ENCODE measurements around the gene KLF16. TPM values are rescaled to one million over a fixed set of nuclear protein-coding genes. Genes with fewer than 3 reads are reported as not detected.

The KLF16 gene
- total RNA-seq, 1 donor: 6.9 TPM

GRCh38 chr19:1856698-1857603 lies 6.4 kb downstream of the KLF16 start:
- H3K4me2 ChIP-seq (ENCODE audit: insufficient read depth, low read length): peak overlapping the region; percentile 77
- peak; percentile 100 for DNase-seq (ENCODE audit: insufficient read length, low spot score, missing footprints)
- H3K9me3 ChIP-seq (ENCODE audit: low read depth, low read length): no peaks in the 10 kb centered on the region
- H3K4me1 ChIP-seq (ENCODE audit: insufficient read depth, low read length): peaks cover 34% of the 10 kb centered on the region
- no peaks in the 10 kb centered on the region for H3K27me3 ChIP-seq (ENCODE audit: insufficient read depth, low read length)
- TF ChIP-seq CTCF (IDR thresholded peaks at IDR 0.05; ENCODE audit: extremely low read depth, low read depth, low read length): no peak
- peak overlapping the region; percentile 61 for H3K4me3 ChIP-seq (ENCODE audit: insufficient read depth, low read length)
- H3K79me2 ChIP-seq (ENCODE audit: insufficient read depth, low read length): peaks cover 100% of the 10 kb centered on the region
- peak overlapping the region; percentile 45 for H3K27ac ChIP-seq (ENCODE audit: low read depth, low read length)
- peaks cover 76% of the 10 kb centered on the region for H4K20me1 ChIP-seq (ENCODE audit: insufficient read depth, low read length)
- no peaks in the 10 kb centered on the region for H3K36me3 ChIP-seq (ENCODE audit: insufficient read depth, low read length)
- H2AFZ ChIP-seq (ENCODE audit: low read length): peak overlapping the region; percentile 35

GRCh38 chr19:1856345-1856697 lies 7.1 kb downstream of the KLF16 start:
- Histone ChIP-seq H3K9me3 (ENCODE audit: low read depth, low read length) (no peaks in the 10 kb centered on the region), H3K4me3 (ENCODE audit: insufficient read depth, low read length) (no peak overlapping the region), H3K27me3 (ENCODE audit: insufficient read depth, low read length) (no peaks in the 10 kb centered on the region), H3K4me2 (ENCODE audit: insufficient read depth, low read length) (no peak overlapping the region), H3K27ac (ENCODE audit: low read depth, low read length) (peak overlapping the region; percentile 45), H2AFZ (ENCODE audit: low read length) (no peak overlapping the region), H3K36me3 (ENCODE audit: insufficient read depth, low read length) (no peaks in the 10 kb centered on the region), H4K20me1 (ENCODE audit: insufficient read depth, low read length) (peaks cover 70% of the 10 kb centered on the region), H3K4me1 (ENCODE audit: insufficient read depth, low read length) (peaks cover 31% of the 10 kb centered on the region), H3K79me2 (ENCODE audit: insufficient read depth, low read length) (peaks cover 98% of the 10 kb centered on the region)
- DNase-seq (ENCODE audit: insufficient read length, low spot score, missing footprints): no peak
- no peak for TF ChIP-seq CTCF (IDR thresholded peaks at IDR 0.05; ENCODE audit: extremely low read depth, low read depth, low read length)

- Histone ChIP-seq H3K4me2 (ENCODE audit: insufficient read depth, low read length) (peak overlapping the region; percentile 53), H3K27ac (ENCODE audit: low read depth, low read length) (peak overlapping the region; percentile 45), H2AFZ (ENCODE audit: low read length) (no peak overlapping the region), H3K9me3 (ENCODE audit: low read depth, low read length) (no peaks in the 10 kb centered on the region), H3K79me2 (ENCODE audit: insufficient read depth, low read length) (peaks cover 98% of the 10 kb centered on the region), H3K4me1 (ENCODE audit: insufficient read depth, low read length) (peaks cover 26% of the 10 kb centered on the region), H3K4me3 (ENCODE audit: insufficient read depth, low read length) (peak overlapping the region; percentile 33), H4K20me1 (ENCODE audit: insufficient read depth, low read length) (peaks cover 69% of the 10 kb centered on the region), H3K27me3 (ENCODE audit: insufficient read depth, low read length) (no peaks in the 10 kb centered on the region), H3K36me3 (ENCODE audit: insufficient read depth, low read length) (peaks cover 2% of the 10 kb centered on the region)
- TF ChIP-seq CTCF (IDR thresholded peaks at IDR 0.05; ENCODE audit: extremely low read depth, low read depth, low read length): no peak
- DNase-seq (ENCODE audit: insufficient read length, low spot score, missing footprints): no peak
Measured at GRCh38 chr19:1855828-1856255, 7.5 kb downstream of the KLF16 start.

GRCh38 chr19:1855040-1855827 lies 8.1 kb downstream of the KLF16 start:
- Histone ChIP-seq H3K4me1 (ENCODE audit: insufficient read depth, low read length) (peaks cover 20% of the 10 kb centered on the region), H3K9me3 (ENCODE audit: low read depth, low read length) (no peaks in the 10 kb centered on the region), H3K4me2 (ENCODE audit: insufficient read depth, low read length) (peak overlapping the region; percentile 53), H3K36me3 (ENCODE audit: insufficient read depth, low read length) (peaks cover 2% of the 10 kb centered on the region), H3K27ac (ENCODE audit: low read depth, low read length) (peak overlapping the region; percentile 45), H3K79me2 (ENCODE audit: insufficient read depth, low read length) (peaks cover 94% of the 10 kb centered on the region), H3K27me3 (ENCODE audit: insufficient read depth, low read length) (no peaks in the 10 kb centered on the region), H2AFZ (ENCODE audit: low read length) (no peak overlapping the region), H3K4me3 (ENCODE audit: insufficient read depth, low read length) (peak overlapping the region; percentile 33), H4K20me1 (ENCODE audit: insufficient read depth, low read length) (peaks cover 64% of the 10 kb centered on the region)
- no peak for TF ChIP-seq CTCF (IDR thresholded peaks at IDR 0.05; ENCODE audit: extremely low read depth, low read depth, low read length)
- peak; percentile 98 for DNase-seq (ENCODE audit: insufficient read length, low spot score, missing footprints)
